HG02970 (cell line): Measurements from ENCODE around the gene RPL37.
"Not testable (repeated sequence)": the region's sequence is repeated elsewhere in the genome, so short reads cannot be mapped to it uniquely, and the experiment has no call there.

Source experiments
- ATAC-seq: cut with Tn5 transposase; IDR thresholded peaks from one replicate; pipeline ENCODE4 v1.9.1; 2021; ENCODE audit warnings: mild to moderate bottlenecking, moderate library complexity, moderate number of reproducible peaks; ENCODE audit not compliant: unreplicated experiment, low FRiP score

RPL37 gene

GRCh38 chr5:40798012-40798800 is 36.8 kb downstream of the RPL37 start, which contains the start of gene PRKAA1:
Gene PRKAA1 (minus strand): TSS chr5:40798374. CDS start chr5:40798189, 185 bp downstream.
- ATAC-seq, result peak; percentile 99

DNA sequence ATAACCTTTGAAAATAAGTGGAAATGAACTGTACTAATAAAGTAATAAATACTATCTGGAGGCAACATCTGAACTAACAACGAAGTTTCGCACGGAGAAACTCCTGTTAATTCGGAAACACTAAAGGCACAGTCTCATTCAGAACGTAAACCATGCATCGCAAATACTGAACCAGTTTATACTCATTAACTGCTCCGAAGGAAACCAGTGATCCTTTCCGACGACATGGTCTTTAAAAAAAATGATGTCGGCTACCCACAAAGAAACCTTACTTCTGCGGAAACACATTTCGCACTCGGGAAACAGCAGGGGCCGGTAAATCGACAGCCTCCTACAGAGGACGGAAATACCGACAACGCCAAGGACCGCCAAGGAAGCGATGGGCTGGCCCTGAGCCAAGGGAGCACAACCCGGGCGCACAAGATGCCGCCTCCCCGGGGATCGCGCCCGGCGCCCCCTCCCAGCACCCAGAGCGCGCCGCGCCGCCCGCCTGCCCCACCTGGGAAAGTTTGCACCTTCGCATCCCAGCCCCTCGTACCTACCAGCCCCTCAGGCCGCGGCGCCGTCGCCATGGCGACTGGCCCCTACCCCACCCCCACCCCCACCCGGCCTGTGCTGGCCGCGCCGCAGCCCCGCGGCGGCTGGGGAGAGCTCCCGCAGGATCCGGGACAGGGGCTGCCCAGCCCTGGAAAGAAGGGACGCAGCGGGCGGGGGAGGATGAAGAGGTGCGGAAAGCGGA is 37.6 kb downstream of the RPL37 start:
- ATAC-seq, result peak; percentile 36

GRCh38 chr5:40796487-40796889 is 38.5 kb downstream of the RPL37 start:
- no peak for ATAC-seq

DNA sequence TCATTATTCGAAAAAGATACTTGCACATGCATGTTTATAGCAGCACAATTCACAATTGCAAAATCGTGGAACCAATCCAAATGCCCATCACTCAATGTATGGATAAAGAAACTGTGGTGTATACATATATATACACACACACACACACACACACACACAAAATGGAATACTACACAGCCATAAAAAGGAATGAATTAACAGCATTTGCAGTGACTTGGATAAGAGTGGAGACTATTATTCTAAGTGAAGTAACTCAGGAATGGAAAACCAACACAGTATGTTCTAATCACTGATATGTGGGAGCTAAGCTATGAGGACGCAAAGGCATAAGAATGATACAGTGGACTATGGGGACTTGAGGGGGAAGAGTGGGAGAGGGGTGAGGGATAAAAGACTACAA is 40.1 kb downstream of the RPL37 start:
- ATAC-seq, result not testable (repeated sequence)

- ATAC-seq, result not testable (repeated sequence)
Measured at GRCh38 chr5:40794340-40794739, 40.7 kb downstream of the RPL37 start.

DNA sequence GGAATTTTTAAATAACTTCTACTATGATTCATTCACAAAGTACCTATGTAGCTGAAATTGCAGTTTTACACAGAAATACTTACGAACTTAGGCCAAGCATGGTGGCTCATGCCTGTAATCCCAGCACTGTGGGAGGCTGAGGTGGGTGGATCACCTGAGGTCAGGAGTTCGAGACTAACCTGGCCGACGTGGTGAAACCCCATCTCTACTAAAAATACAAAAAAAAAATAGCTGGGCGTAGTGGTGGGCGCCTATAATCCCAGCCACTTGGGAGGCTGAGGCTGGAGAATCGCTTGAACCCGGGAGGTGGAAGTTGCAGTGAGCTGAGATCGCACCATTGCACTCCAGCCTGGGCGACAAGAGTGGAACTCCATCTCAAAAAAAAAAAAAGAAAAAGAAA is 42.3 kb downstream of the RPL37 start:
- not testable (repeated sequence) for ATAC-seq

DNA sequence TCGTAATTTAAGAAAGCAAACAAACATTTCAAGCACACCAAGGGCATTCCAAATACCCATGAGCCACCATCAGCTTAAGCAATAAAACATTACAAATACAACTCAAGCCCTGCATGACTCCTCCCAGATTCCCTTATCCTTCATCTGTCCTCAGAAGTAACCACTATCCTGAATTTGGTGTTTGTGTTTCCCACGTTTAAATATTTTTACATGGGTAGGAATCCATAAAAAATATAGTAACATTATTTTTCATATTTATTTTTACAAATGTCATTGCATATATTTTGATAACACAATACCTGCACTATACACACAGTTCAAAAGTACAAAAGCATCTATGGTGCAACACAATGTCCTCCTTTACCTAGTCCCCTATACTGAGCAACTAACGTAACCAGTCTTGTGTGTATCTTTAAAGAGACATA is 43.3 kb downstream of the RPL37 start:
- no peak for ATAC-seq

GRCh38 chr5:40790947-40791593 is 44.0 kb downstream of the RPL37 start:
- ATAC-seq, result no peak

DNA sequence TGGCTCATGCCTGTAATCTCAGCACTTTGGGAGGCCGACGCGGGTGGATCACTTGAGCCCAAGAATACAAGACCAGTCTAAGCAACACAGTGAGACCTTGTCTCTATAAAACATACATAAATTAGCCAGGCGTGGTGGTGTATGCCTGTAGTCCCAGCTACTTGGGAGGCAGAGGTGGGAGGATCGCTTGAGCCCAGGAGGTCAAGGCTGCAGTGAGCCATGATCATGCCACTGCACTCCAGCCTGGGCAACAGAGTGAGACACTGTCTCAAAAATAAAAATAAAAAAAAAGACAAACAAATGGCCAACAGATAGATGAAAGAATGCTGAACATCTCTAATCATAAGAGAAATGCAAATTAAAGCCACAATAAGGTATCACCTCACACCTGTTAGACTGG is 46.1 kb downstream of the RPL37 start:
- not testable (repeated sequence) for ATAC-seq

GRCh38 chr5:40787986-40788385 is 47.0 kb downstream of the RPL37 start:
- no peak for ATAC-seq

GRCh38 chr5:40786664-40787063 is 48.4 kb downstream of the RPL37 start:
- ATAC-seq, result not testable (repeated sequence)

DNA sequence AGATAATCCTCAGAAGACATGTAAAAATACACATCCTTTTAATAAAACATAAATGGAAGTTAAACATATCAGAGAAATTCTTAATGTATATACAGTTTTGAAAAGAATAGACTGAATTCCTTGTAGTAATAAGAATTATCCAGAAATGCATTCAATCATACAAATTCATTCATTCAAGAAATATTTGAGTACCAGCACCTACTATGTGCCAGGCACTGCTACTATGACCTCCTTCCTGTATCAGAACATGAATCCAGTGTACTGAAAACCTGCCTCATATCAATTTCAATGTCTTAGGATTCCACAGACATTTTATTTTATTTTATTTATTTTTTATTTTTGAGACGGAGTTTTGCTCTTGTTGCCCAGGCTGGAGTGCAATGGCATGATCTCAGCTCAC is 50.1 kb downstream of the RPL37 start:
- ATAC-seq, result no peak

- no peak for ATAC-seq
Measured at GRCh38 chr5:40784027-40784653, 50.9 kb downstream of the RPL37 start.

GRCh38 chr5:40781843-40782409 is 53.1 kb downstream of the RPL37 start:
- no peak for ATAC-seq

DNA sequence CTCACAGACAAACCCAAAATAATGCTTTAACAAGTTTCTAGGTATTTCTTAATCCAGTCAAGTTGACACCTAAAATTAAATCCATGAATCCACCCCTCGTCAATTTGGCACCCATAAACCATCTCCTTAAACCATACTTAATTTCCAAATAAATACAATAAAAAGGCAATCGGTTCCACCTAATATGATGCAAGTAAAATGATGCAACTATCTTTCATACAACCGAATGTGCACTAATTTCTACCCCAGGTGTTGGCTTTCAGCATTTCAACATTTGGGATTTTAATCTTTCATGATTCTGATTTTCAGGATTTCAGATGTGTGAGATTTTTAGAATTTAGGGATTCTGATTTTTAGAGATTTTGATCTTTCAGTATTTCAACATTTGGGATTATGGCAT is 54.2 kb downstream of the RPL37 start:
- ATAC-seq, result no peak

- ATAC-seq, result no peak
Measured at GRCh38 chr5:40780199-40780598, 54.8 kb downstream of the RPL37 start.

- ATAC-seq, result no peak
Measured at GRCh38 chr5:40779561-40779960, 55.5 kb downstream of the RPL37 start.

- no peak for ATAC-seq
Measured at GRCh38 chr5:40778133-40778532, 56.9 kb downstream of the RPL37 start.

DNA sequence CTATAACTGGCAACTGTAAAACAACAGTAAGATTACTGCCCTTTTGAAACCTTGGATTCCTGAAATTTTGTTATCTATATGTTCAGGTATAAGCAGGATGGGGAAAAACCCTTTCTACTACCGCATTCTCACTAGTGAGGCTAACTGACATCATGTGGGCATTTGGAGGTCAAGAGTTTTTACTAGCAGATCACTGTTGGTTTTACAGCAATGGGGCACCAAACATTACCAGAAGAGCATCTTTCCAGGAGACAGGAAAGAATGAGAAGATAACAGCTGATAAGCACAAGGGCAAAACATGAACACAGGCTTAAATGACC is 58.4 kb downstream of the RPL37 start:
- no peak for ATAC-seq

GRCh38 chr5:40775846-40776657 is 59.0 kb downstream of the RPL37 start:
- no peak for ATAC-seq
